Activated CD8-positive, alpha-beta memory T cell treated with anti-CD3 and anti-CD28 coated beads for 4 hours (primary cell): ENCODE results near the gene SKAP1.

ENCODE experiments used
- DNase-seq, 2 donors: peaks; one replicate each; pipeline ENCODE4 v3.0.0-alpha.2; 2020; ENCODE audit warnings: low read depth in 2 of 2

The SKAP1 gene

DNA sequence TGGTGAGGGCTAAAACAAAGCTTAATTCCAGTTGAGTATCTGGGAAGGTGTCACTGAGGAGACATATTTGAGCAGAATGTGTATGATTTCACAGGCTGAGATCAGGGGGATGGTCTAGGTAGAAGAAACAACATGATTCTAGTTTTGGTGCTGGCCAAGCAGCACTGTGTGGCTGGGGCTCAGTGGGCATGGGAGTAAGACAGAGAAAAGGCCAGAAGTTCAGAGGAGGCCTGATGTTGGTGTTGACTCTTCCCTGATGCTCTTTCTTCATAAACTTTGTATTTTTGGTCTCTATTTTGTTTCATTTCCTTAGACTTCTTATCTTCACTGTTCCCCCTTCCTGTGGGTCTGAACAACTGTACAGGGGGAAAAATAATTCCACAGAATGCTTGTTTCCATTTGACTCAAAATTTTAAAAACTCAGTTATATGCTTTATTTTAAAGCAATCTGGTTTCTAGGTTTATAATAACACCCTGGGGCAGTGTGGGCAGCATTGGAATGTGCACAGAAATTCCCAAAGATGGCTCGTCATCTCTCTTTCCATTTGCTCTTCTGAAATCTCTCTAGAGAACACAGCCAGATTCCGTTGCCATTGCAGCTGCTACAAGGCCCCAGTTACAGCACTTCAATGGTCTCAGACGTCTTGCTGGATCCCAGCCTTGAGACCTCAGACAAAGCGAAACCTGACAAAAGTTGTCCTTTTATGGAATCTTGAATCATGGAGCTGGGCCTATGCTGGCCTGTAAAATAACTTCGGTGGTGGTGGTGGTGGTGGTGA, 254.1 kb downstream of the SKAP1 start:
- no peak for DNase-seq

DNA sequence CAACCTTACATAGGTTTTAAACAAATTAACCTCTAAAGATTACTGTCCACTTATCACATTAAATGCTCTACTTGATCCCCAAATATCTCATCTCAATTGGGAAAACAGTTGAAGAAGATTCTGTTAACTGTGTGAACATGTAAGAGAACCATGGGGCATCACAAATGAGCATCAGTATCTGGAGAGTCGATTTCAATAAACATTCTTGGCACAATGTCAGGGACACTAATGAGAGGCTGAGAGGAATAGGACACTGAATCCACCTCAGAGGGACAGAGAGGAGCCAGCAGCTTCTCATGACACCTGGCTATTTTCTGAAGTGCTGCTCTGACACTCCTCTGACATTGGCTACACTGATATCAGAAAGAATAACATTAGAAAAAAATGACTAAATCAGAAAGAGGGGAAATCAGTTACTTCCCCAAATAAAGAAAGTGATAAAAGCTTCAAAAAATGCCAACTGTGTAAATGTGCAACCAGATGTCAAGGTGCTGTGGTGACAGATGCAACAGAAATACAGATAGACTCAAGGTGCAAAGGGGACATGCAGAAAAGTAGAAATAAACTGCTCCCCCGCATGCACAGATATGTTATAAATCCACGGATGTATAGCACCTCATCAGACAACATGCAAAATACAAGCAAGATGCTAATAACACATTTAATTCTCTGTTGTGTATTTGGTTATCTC, 255.0 kb downstream of the SKAP1 start:
- no peak for DNase-seq

DNA sequence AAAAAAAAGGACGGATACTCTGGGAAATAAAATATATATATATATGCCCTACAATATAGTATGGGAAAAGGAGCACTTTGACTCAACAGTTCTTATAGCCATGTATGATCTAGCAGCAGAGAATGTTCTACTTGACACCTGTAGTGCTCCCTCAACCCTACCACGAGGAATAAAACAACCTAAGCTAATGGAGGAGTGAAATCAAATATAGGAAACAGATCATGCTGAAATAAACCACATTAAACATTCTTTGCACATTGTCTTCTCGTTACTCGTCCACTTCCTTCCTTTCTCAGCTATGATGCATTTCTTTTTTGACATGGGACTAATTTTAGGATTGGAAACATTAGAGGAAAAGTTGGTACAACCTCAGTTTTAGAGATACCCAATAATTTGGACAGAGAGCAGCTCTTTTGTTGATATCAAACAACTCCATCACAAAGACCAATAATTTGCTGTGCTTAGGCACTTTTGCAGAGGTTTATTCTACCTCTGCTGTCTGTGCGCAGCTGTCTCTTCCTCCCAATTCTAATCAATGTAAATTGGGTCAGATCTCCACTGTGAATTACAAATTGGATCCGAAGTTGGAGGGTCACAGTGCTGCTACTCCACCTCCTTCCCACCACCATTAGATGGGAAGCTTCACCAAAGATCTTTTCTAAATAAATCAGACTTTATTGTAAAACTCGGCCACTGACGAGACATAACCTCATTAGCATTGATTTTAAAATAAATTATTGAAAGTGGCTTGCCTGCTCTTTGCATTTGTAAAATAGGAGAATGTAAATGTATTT, 256.6 kb downstream of the SKAP1 start:
- no peak for DNase-seq

DNA sequence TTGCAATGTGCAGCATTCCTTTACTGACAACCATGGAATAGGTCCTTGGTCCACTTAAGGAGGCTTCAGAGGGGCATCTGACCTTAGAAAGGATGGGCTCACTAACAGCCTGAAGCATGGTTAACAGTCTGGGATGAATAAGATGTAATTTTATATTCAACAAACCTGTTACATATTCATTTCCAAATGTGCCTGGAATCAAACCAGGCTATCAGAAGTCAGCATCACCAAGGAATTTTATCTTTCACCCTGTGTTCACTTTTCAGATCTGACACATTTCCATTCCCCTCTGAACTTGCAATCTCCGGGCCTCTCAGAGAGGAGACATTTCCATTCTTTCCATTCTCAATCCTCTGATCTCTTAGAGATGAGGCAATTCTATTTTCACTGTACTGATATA, 260.1 kb downstream of the SKAP1 start:
- DNase-seq, result no peak

DNA sequence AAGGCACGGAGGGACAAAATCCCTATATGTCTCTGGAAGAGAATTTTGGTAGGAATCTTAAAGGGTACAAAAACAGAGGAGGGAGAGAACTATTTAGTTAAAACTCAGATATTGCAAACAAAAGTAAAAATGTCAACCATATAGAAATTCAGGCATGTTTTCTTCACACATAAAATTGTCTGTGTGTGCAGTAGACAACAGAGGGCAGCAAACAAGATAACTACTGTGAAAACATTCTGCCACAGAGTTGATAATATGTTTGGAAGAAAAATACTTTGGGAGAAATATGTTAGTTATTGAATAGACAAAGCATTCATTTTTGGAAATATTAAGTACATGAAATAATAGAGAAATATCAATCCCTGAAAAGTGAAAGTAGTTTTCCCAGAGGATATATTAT, 266.2 kb downstream of the SKAP1 start:
- DNase-seq, result no peak

DNA sequence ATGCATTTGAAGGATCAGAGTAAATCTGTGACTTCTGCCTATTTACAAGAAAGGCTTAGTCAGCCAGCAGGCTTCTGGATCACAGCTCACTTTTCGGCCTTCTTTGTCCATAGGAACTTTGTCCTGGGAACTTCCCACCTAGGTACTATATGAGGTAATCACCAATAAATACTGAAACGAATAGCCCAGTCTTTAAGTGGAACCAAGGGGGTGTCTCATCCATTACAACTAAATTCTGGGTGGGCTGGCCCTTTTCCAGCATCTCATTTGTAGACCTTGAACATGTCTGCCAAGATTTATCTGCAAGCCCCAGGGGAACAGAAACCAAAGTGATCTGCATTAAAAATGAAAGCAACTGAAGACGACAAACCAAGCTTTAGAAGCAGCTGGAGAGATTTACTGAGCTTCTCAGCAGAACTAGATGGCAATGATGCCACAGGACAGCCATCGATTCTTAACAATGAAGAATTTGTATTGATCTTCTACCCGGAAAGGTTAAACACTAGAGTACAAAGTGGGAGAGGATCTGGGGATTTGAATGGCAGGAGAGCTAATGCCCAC, 267.0 kb downstream of the SKAP1 start:
- DNase-seq, result no peak

DNA sequence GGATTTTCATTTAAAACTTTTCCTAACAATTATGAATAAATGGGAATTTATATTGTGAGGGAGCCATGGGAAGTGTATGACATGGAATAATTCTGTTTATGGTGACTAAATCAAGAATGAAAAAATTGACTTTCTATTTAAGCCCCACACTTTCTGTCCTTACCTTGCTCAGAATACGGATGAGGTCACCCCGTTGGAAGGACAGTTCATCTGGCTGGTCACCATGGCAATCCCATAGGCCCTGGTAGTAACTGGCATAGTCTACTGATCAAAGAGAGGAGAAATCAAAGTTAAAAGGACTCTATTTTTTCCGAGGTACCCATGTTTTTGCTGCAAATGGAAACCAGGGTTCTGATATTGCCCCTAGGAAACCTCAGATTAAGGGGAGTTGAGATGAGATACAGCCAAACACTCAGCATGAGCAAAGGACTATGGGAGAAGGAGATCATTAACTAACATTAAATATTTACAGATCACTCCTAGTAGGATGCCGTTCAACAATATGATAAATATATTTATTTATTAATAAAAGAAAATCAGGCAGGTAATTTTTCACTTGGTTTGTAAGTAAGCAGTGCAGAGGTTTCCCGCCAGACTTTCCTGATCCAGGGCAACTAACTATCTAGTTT, 267.6 kb downstream of the SKAP1 start:
- DNase-seq, result no peak

DNA sequence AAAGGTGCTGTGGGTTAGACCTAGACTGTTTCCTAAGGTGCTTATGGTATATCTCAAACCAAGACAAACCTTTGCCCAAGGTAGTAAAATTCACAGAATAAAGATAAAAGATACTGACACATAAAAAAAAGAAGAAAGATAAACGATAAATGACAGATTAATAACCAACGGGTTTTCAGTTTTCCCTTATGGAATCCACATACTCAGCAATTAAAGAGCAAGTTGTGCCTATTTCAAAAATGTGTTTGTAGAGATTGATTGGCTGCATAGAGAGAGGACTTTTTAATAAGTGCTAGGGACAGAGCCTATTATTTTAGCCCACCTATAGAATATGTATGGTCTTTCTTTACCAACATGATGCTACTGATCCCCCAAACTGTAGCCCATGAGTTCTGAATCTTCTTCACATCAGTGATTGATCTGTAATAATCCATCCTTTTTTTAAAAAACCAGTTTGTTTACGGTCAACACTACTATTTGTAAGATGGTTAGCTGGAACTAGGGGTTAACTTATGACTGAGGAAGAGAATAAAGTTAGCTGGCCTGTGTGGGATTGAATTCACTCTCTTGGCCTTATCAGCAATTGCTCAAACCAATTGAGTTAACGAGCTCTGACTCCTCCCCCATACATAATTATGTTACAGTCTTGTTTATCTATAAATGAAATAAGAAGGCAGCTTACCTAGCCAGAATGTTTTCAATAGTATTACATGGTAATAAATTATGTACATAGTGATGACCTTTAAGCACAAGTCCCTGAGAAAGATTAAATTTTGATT, 268.7 kb downstream of the SKAP1 start:
- no peak for DNase-seq

DNA sequence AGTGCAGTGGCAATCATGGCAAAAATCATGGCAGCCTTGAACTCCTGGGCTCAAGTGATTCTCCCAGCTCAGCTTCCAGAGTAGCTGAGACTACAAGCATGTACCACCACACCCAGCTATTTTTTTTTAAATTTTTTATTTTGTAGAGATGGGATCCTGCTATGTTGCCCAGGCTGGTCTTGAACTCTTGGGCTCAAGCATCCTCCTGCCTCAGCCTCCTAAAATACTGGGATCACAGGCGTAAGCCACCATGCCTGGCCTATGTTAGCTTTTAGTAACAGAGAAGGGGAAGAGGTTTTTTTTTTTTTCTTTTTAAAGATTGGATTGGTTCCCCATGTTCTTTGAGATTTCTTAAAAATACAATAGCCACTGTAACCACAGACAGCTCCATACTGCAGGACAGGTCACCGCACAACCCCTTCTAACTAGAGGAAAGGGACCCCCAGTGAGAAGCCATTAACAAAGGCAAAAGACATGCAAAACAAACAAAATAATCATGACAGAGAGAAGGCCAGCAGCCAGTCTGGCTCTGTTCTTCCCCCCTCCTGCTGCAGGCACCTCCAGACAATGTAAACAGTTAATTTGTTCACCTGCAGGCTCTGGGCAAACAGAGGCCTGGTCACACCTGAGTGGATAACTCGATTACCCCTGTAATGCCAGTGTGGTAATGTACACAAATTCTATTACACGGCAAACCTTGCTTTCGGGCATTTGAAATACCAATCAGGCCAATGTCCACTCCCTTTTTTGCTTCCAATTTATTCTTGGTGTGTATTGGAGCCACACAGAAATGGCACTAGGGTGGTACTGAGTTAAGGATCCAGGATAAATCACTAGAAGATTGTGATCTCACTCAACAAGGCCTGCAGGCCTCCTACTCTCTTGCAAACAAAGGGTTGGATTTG, 269.6 kb downstream of the SKAP1 start:
- no peak for DNase-seq

DNA sequence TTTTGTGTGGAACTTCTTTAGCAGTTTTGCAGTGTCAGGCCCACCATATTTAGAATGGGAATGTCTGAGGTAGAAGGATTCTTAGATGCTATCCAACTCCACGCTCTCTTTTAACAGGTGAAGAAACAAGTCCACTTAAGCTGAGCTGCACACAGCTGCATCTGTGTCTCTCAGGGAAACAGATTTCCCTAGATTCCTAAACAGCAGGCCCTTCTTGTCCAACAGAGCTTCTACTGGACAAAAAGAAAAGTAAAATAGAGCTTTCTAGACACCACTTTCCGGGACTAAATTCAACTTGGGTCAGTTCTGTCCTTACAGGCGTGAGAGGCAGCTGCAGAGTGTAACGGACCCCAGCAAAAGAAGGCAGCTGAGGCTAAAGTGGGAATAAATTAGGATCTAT, 270.8 kb downstream of the SKAP1 start:
- DNase-seq, result no peak

DNA sequence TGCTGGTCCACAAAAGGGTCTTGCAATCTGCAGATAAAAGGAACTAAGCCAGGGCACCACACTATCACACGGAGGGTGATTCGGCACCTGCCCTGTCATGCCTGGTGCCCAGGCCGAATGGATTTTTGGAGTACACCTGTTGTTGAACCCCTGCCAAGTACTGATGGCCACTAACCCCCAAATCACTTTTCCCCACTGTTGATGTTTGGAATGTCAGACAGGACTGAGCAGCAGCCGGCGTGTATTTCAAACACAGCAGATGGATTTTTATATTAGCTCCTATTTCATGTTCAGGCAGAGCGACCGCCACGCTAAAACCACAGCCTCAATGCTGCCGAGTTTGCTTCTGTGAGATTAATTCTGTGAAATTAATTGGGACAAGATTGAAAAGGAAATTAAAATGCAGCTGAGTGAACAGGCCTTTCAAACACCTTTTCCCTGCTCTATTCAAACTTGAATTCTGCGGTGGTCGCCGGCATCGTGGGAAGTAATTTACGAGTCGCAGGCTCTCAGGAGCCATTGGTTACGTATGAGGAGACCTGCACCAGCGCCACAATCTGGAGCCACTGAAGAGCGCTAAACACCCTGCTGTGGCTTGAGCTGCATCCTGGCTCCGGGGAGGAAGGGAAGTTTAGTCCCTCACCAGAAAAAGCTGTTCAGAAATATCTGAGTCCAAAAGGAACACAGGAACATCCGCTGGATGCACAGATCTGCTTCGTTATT, 274.0 kb downstream of the SKAP1 start:
- DNase-seq, result no peak

DNA sequence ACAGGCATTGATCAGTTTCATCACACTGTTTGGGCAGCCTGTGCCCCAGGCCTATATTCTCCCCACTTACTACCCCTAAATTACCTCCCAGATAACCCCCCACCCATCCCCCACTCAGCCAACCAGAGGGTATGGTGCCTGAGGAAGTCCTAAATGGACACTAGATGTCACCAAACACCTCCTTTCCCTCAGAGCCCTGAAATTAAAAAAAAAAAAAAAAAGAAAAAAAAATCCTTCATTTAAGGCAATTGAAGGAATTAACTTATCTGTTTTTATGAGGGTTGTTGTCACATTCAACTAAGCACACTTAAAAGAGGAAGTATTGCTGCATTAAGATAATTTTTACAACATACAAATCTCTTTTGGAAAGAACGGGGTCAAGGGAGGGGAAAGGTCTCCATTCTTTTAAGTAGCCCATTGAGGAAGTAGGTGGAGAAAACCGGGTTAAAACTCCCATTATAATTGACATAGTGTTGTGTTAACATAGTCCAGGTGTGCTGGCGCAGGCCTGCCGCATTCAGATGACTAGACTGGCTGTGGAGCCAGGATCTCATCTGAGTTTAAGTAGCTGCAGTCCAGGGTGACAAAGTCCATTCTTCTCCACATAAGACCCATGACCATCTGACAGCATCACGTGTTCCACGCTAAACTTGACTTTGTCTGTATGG, 276.2 kb downstream of the SKAP1 start:
- DNase-seq, result no peak

DNA sequence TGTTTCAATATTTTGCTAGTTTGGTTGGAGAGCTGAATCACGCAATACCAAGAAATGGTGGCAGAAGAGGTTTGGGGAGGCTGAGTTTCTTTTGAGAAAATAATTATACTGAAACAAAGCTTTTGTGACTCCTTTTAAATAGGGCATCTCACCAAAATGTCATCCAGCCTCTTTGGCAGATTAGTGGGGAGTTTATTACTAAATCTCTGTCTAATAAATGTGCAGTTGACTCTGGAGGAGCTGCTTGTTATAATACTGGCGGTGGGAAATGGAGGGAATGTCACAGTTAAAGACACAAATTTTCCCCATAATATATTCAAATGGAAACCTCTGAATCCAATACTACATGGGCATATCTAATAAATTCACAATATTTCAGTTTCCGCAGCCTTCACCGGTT, 277.7 kb downstream of the SKAP1 start:
- no peak for DNase-seq

DNA sequence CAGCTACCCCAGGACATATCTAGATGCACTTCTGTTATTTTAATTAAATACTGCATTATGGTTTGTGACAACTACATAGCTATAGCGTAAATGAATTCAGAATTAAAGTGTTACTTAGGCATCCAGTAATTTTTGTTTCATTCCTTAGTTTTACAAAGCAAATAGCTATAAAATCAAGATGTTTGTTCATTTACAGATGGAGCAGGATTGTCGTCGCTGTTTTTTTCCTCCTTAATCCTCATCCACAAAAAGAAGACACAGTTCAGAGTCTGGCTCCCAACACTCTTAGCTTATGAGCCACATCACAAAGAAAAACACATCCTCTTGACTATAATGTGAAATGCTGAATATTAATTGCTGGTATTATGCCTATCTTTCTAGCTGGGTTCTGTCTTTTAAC, 278.8 kb downstream of the SKAP1 start:
- DNase-seq, result no peak

DNA sequence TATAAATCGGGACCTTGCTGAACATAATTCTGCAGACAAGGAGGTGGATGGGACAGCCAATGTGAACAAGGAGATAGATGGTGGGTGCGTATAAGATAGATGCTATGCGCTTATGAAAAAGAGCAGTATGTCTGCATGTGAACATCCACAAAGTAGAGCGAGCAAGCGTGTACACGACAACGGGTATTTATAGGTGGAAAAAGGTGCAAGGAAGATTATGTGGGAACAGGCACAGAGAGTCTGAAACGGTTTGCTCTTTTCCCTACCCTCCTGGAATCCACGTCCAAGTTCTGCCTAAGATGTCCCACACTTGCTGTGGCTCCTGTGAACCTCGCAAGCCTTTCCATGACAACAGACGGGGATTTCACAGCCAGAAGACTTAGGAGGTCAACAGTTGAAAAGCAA, 279.4 kb downstream of the SKAP1 start:
- DNase-seq, result no peak

DNA sequence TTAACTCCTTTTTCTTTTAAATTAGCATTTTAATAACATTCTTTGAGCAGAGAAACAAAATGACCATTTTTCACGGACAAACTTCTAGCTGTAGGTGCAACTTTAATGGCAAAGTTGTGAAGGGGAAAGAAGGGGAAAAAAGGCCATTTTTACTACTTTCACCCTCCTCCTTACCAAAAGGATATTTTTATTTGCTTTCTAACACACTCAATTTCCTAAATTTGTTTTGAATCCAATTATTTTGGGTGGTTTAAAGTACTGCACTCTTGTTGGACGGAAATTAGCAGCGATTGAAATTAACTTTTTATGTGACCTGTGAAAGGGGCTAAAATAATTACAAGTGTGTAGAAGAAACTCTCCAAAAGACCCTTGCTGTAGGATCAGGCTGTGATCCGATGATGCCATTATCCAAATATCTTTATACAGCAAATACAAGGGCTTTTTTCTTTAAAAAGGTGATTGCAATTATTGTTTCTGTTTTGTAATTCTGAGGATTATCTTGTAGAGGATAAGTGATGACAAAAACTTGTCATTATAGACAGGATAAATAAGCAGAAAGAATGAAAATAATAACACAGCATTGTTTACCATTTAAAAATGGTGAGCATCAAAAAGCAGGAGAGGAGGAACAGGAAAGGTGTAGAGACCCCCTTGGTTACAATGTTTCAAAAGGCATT, 280.1 kb downstream of the SKAP1 start:
- no peak for DNase-seq

DNA sequence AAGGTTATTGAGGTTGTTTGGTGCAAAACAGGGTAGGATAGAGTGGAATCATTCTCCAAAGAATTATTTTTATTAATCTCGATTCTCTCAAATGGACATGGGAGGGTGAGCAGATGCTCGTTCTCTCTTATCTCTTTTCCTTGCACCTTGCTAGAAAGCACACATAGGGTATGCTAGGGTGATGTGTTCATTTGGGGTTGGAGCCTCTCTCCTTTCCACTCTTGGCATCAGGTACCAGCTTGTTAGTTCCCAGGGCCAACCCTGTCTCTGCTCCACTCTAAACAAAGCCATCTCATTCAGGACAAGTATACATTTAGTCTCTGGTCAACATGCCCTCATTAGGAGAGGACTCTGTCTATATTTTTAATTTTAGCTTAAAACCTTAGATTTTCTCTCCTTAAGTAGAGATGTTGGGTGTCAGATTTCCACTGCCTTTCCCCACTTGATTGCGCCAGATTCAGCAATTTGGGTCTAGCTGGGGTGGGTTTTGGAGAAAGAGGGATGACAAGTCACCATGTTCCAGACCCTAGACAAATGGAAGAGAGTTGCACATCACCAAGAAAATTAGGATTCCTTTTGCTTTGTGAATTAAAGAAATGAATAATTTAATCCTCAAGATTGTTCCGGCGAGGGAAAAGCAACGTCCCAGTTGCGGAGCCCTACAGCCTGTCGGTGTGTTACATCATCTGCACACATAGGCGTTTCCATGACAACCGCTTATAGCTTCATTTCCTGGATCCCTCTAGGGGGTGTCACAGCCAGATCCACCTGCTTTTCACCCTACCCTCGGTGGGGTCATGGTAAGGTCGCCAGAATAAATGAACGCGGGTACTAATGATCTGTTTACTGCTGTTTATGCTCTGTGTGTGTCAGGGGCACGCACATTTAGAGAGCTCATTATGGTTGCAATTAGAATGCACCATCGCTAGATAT, 280.9 kb downstream of the SKAP1 start:
- no peak for DNase-seq
